GM21528 (cell line): ENCODE measurements around the gene TTLL5.

Experiments
- ATAC-seq: cut with Tn5 transposase; IDR thresholded peaks from one replicate; pipeline ENCODE4 v1.9.1; 2021; ENCODE audit warnings: mild to moderate bottlenecking, moderate library complexity; ENCODE audit not compliant: unreplicated experiment, low FRiP score

Gene TTLL5

GRCh38 chr14:75727124-75727523, 66.1 kb downstream of the TTLL5 start:
- no peak for ATAC-seq

GRCh38 chr14:75732888-75733287, 71.8 kb downstream of the TTLL5 start:
- ATAC-seq: no peak

GRCh38 chr14:75734854-75735253, 73.8 kb downstream of the TTLL5 start:
- ATAC-seq: no peak

GRCh38 chr14:75736845-75737485, 75.9 kb downstream of the TTLL5 start:
- no peak for ATAC-seq

- ATAC-seq: no peak
Measured at GRCh38 chr14:75738192-75738591, 77.1 kb downstream of the TTLL5 start.

- ATAC-seq: no peak
Measured at GRCh38 chr14:75742867-75743266, 81.8 kb downstream of the TTLL5 start.

- no peak for ATAC-seq
Measured at GRCh38 chr14:75747899-75748298, 86.9 kb downstream of the TTLL5 start.

GRCh38 chr14:75748336-75748735, 87.3 kb downstream of the TTLL5 start:
- ATAC-seq: no peak

GRCh38 chr14:75751296-75751695, 90.2 kb downstream of the TTLL5 start:
- ATAC-seq: no peak

- no peak for ATAC-seq
Measured at GRCh38 chr14:75752086-75752485, 91.0 kb downstream of the TTLL5 start.

- no peak for ATAC-seq
Measured at GRCh38 chr14:75752907-75753594, 92.0 kb downstream of the TTLL5 start.

- ATAC-seq: no peak
Measured at GRCh38 chr14:75753696-75754095, 92.7 kb downstream of the TTLL5 start.

- ATAC-seq: no peak
Measured at GRCh38 chr14:75757644-75758402, 96.8 kb downstream of the TTLL5 start.

GRCh38 chr14:75764020-75764419, 103.0 kb downstream of the TTLL5 start:
- no peak for ATAC-seq

GRCh38 chr14:75769047-75769685, 108.1 kb downstream of the TTLL5 start:
- no peak for ATAC-seq

GRCh38 chr14:75770635-75771034, 109.6 kb downstream of the TTLL5 start:
- no peak for ATAC-seq

- no peak for ATAC-seq
Measured at GRCh38 chr14:75771595-75771994, 110.5 kb downstream of the TTLL5 start.

- no peak for ATAC-seq
Measured at GRCh38 chr14:75773046-75773445, 112.0 kb downstream of the TTLL5 start.

- ATAC-seq: no peak
Measured at GRCh38 chr14:75781096-75781495, 120.0 kb downstream of the TTLL5 start.

GRCh38 chr14:75783184-75783583, 122.1 kb downstream of the TTLL5 start:
- no peak for ATAC-seq
